Mucosa of descending colon (tissue), 3 donors: ENCODE data around the gene HEYL. TPM values are rescaled to one million over a fixed set of nuclear protein-coding genes. Genes with fewer than 3 reads are reported as not detected.

Experiments used
- ATAC-seq: fragments of 200-7000 bp; cut with Tn5 transposase; one replicate; pipeline ENCODE4 v1.9.1; 2020; ENCODE audit warnings: mild to moderate bottlenecking, moderate library complexity
- DNase-seq, 3 donors: peaks; one replicate each; pipeline ENCODE4 v3.0.0-alpha.2; 2020
- H3K36me3 ChIP-seq: fragments of 200-600 bp; one replicate; pipeline ENCODE4 v1.8.0; 2021; ENCODE audit warnings: low read depth, mild to moderate bottlenecking
- H3K4me1 ChIP-seq: fragments of 200-600 bp; one replicate; pipeline ENCODE4 v1.8.0; 2021; ENCODE audit warnings: low read depth, mild to moderate bottlenecking
- H3K4me3 ChIP-seq: fragments of 200-600 bp; one replicate; pipeline ENCODE4 v1.8.0; 2021; ENCODE audit warnings: mild to moderate bottlenecking
- H3K9me3 ChIP-seq: fragments of 200-600 bp; one replicate; pipeline ENCODE4 v1.8.0; 2021; ENCODE audit warnings: mild to moderate bottlenecking
- intact Hi-C, 2 donors: fragments of 100-400 bp; cut with DNase I in 1 of 2; cut with micrococcal nuclease in 1 of 2; formaldehyde crosslinking; loops; one replicate each; pipeline versions ENCODE4 v1.11.0 to v1.11.1; 2022; cut with DNase I, micrococcal nuclease
- total RNA-seq, 3 donors: library from RNA; stranded (reverse); fragmentation: NEBNext Ultra II Directional in 2 of 3; extraction: Animal tissue kit (Norgen Biotek cat#: 25700) in 2 of 3; gene quantifications; one replicate each; pipeline versions ENCODE4 v1.2.1 to v1.2.4, GENCODE V29; 2021 to 2023
- TF ChIP-seq, protein P1 (sequence below): fragments of 200-600 bp; IDR thresholded peaks from one replicate; pipeline ENCODE4 v1.8.0; 2022; ENCODE audit warnings: antibody characterized with exemption, mild to moderate bottlenecking
- donor health status: DM: no; HTN: no; CAD: no; lungs with moderate emphysema.
- donor health status: DM: no; HTN: no; CAD: no.
- donor health status: DM: no; HTN: yes; CAD: no.

Gene HEYL
- total RNA-seq, 3 donors from 2014 or later: 2.3 to 3.5 (median 2.4) TPM

DNA sequence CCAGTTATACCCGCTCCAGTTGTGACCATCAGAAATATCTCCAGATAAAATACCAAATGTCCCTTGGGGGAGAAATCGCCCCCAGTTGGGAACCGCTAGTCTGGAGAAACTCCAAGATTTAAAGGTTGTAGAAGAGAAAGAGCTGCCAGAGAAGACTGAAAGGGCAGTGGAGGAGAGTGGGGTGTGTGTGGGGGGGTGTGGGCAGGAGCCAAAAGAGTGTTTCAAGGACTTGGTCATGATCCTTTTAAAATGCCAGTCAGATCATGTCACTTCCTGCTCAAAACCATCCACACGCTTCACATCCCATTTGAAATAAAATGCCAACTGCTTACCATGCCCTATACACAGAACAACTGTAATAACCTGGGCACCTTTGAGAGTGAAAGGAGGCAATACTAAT, 3.4 kb upstream of the HEYL start:
- TF ChIP-seq, protein P1, sequence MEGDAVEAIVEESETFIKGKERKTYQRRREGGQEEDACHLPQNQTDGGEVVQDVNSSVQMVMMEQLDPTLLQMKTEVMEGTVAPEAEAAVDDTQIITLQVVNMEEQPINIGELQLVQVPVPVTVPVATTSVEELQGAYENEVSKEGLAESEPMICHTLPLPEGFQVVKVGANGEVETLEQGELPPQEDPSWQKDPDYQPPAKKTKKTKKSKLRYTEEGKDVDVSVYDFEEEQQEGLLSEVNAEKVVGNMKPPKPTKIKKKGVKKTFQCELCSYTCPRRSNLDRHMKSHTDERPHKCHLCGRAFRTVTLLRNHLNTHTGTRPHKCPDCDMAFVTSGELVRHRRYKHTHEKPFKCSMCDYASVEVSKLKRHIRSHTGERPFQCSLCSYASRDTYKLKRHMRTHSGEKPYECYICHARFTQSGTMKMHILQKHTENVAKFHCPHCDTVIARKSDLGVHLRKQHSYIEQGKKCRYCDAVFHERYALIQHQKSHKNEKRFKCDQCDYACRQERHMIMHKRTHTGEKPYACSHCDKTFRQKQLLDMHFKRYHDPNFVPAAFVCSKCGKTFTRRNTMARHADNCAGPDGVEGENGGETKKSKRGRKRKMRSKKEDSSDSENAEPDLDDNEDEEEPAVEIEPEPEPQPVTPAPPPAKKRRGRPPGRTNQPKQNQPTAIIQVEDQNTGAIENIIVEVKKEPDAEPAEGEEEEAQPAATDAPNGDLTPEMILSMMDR: no peak
- no peak overlapping the region for H3K4me3 ChIP-seq
- H3K4me1 ChIP-seq: peaks cover 4% of the 10 kb centered on the region
- intact Hi-C loops: no loop called here
- no peak for DNase-seq
- H3K9me3 ChIP-seq: no peaks in the 10 kb centered on the region
- no peak for ATAC-seq
- H3K36me3 ChIP-seq: no peaks in the 10 kb centered on the region

DNA sequence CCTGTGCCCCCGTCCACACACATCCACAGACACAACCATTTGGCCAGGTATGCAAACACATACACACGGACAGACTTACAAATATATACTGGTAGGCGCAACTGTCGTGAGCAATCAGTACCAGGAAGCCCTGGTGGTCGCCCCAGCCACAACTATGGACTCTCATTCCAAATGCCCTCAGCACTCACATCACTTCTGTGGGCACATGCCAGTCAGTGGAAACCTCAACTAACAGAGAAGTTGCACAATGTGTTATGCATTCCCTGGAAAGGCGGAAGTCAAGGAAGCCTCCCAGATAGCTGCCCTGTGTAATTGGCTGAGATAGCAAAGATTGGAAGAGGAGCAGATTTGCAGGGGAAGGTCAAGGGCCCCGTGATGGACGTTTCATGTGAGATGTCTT, 1.4 kb upstream of the HEYL start:
- ATAC-seq (no peak), DNase-seq (no peak)
- Histone ChIP-seq H3K4me1 (peaks cover 4% of the 10 kb centered on the region), H3K9me3 (no peaks in the 10 kb centered on the region), H3K36me3 (no peaks in the 10 kb centered on the region), H3K4me3 (no peak overlapping the region)
- TF ChIP-seq, protein P1: no peak
- intact Hi-C loops: no loop called here

DNA sequence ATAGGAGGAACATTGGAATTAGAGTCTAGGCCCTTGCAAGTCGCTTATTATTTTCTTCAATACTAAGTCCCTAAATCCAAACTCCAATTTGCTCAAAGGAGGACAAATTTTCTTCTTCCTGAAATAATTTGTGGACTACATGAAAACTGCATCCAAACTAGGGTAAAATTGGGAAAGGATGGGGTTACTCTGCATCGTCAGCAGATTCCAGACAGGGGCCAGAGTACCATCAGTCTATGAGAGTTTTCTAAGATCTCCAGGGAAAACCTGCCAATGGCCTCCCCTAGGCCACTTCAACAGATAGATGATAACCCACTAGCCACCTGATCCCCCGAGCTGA, 508 bp downstream of the HEYL start:
- H3K4me3 ChIP-seq: no peak overlapping the region
- TF ChIP-seq, protein P1: no peak
- peaks cover 4% of the 10 kb centered on the region for H3K4me1 ChIP-seq
- intact Hi-C loops: no loop called here
- no peaks in the 10 kb centered on the region for H3K36me3 ChIP-seq
- ATAC-seq (no peak), DNase-seq (no peak)
- no peaks in the 10 kb centered on the region for H3K9me3 ChIP-seq

DNA sequence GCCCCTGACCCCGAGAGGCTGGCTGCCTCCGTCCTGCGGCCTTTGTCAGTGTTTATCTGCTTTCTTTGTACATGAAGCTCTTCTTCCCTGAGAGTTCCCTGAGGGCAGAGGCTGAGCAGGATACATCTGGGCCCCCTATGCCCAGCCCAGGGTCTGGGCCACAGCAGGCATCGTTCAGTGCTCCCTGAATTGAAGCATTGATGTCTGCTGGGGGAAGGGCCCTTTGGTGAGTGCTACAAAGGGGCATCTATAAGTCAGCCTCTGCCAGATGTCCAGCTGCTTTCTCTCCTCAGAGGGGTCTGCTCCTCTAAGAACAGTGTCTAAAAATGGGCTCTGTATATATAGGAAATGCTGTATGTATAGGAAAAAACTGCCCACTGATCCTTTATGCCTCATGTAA, 2.1 kb downstream of the HEYL start:
- no peak for DNase-seq
- no peak overlapping the region for H3K4me3 ChIP-seq
- no peak for ATAC-seq

DNA sequence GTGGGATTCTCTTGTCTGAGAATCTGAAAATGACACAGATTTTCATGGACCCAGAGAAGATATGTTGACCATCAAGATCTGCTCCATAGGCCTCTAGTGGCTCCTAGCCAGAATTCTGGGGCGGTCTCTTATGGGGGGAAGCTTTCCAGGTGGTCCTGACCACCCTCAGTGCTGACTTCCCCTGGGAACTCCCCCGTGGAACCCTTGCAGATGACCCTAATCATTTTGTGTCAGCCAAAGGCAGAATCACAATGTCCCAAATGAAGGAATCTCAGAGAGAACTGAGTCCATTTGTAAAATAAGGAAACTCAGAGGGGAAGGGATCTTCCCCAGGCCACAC, 3.6 kb downstream of the HEYL start:
- peaks cover 4% of the 10 kb centered on the region for H3K4me1 ChIP-seq
- TF ChIP-seq, protein P1: no peak
- H3K36me3 ChIP-seq: no peaks in the 10 kb centered on the region
- DNase-seq (no peak), ATAC-seq (no peak)
- no peaks in the 10 kb centered on the region for H3K9me3 ChIP-seq
- intact Hi-C loops: no loop called here
- no peak overlapping the region for H3K4me3 ChIP-seq

More for the DNA sequence above, 2.1 kb downstream of the HEYL start:
- intact Hi-C loops: no loop called here
- no peaks in the 10 kb centered on the region for H3K9me3 ChIP-seq
- H3K4me1 ChIP-seq: peaks cover 4% of the 10 kb centered on the region
- no peaks in the 10 kb centered on the region for H3K36me3 ChIP-seq
- TF ChIP-seq, protein P1: no peak

DNA sequence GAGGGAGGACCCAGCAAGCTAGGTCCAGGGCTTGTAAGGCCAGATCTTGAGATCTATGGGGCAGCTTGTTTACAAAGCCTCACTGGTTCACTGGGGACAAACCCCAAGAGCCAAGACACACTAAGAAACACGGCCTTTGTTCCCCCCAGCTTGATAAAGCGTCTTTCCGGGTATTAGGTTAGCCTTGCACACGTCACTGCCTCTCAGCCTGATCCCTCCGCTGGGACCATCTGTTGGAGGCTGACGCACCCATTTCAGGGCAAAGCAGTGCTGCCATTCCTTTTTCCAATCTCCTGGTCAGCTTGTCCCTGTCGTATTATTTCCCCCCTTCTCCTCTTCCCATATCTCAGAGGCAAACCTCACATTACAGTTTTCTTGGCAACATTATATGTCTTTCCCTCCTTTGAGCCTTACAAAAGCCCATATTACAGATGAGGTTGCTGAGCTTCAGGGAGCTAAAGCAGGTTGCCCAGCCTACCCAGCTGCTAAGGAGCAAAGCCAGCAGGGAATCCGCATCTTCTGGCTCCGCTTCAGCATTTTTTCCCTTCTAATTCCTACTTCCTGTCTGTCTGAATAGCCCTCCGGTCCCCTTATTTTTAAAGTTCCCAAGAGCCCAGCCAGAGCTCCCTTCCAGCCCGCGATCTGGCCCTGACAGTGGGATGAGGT, 4.1 kb downstream of the HEYL start:
- ATAC-seq: no peak
- TF ChIP-seq, protein P1: no peak

More for the DNA sequence above, 4.1 kb downstream of the HEYL start:
- no peak for DNase-seq
- Histone ChIP-seq H3K36me3 (no peaks in the 10 kb centered on the region), H3K9me3 (no peaks in the 10 kb centered on the region), H3K4me3 (no peak overlapping the region), H3K4me1 (peaks cover 4% of the 10 kb centered on the region)
- intact Hi-C loops: no loop called here
